Effector CD8-positive, alpha-beta T cell (primary cell): ENCODE data around the gene RTN4IP1.

ENCODE experiments used
- DNase-seq: peaks from one replicate; lab custom pipeline; 2025; lab: John Stamatoyannopoulos, UW

Gene RTN4IP1

GRCh38 chr6:106546691-106547414, 82.4 kb downstream of the RTN4IP1 start:
- no peak for DNase-seq

GRCh38 chr6:106546261-106546690, 83.0 kb downstream of the RTN4IP1 start:
- no peak for DNase-seq

DNA sequence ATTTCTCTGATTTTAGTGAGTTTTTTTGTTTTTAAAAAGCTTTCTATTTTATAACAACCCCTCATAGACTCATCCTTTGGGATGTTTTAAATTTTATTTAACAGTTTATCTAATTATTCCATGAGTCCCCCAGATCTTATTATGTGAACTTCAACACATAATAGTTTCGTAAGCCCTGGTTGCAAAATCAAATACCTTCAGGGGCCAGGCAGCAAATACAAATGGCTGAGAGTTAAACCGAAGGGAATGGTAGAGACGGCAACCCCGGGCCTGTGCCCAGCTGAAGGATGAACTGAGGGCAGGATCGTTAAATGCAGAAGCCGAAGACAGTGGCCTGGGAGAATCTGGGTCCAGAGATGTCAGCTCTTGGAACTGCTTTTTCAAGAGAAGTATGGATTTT, 88.4 kb downstream of the RTN4IP1 start:
- no peak for DNase-seq

DNA sequence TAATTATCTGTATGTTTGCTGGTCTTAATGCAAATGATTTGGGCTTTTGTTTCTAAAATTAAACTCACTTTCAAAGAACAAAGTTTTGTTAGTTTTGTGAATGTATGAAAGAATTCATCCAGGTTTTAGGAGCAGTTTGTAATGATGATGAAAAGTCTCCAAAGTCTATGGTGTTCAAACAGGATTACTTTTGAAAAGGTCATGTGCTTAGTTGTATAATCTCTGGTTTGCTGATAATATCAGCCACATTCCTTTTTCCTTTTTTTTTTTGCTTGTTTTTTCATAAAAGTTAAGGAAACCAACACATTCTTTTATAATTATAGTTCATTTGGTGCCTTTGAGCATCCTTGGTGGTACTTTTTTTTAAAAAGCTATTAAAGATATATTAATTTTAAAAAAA, 88.9 kb downstream of the RTN4IP1 start:
- DNase-seq = no peak

DNA sequence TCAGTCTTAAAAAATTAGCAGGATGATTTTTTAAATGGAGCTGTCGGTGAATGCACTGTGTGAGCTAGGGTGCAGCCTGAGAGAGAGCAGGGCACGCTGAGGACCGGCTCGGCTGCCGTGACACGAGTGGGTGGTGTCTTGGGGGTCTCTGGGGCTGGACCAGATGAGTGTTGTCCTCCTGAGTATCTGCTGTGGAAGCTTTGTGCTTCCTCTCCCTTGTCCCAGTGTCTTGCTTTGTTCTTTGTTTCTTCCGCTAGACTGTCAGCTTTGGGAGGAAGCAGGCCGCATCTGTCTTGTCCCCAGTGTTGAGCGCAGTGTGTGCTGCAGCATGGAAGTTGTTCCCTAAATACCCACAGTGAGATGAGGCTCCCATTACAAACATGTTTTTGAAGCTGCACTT, 89.4 kb downstream of the RTN4IP1 start:
- no peak for DNase-seq

DNA sequence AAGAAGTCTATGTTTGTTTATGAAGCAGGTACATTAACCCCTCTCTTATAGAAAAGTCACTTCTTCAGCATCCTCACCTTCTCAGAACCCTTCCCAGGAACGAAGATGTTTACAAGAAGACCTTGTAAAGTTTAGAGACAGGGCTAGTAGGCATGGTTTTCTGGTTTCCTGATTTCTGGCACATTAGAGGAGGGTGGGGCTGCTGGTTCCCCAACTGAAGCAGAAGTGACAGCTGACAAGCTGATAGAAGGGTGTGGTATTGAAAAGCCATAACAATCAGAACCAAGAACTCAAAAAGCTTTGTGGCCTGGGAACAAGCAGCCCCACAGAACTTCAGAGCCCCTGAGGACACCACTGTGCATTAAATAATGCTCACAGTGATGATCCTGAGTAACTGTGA, 91.2 kb downstream of the RTN4IP1 start:
- DNase-seq = no peak

GRCh38 chr6:106537662-106538061, 91.6 kb downstream of the RTN4IP1 start:
- no peak for DNase-seq

DNA sequence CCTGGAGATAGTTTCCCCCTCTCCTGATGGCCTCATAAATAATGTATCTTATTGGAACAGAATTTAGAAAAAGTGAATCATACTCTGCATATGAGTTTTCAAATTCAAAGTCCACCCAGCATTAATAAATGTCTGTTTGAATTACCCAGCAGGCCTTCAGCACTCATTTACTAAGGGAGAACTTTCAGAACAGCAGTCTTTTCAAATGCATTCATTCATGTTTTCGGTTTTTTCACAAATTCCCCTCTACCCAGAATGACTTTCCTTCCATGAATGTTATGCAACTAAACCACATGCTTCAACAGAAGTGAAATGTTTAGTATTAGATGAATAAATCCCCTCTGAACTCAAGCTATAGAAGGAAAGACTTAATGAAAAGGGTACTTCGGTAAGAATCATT, 92.4 kb downstream of the RTN4IP1 start:
- no peak for DNase-seq

DNA sequence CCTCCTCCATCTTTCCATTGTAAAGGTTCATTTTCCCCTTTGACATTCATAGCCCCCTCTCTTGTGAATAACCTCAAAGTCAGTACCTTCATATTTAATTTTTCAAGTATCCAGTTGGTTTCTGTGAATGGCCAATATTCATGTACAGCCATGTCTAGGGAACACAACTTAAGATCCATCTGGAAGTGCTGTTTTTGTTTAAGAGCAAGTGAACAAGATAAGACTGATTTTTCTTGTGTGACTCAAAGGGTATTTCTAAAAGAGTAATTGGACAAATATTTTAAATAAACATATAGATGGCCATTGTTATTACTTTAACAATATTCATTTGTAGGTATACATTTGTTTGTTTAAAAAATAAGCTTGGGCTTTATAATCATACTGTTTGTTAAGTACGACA, 92.9 kb downstream of the RTN4IP1 start:
- DNase-seq = no peak

GRCh38 chr6:106535012-106535411, 94.3 kb downstream of the RTN4IP1 start:
- no peak for DNase-seq

DNA sequence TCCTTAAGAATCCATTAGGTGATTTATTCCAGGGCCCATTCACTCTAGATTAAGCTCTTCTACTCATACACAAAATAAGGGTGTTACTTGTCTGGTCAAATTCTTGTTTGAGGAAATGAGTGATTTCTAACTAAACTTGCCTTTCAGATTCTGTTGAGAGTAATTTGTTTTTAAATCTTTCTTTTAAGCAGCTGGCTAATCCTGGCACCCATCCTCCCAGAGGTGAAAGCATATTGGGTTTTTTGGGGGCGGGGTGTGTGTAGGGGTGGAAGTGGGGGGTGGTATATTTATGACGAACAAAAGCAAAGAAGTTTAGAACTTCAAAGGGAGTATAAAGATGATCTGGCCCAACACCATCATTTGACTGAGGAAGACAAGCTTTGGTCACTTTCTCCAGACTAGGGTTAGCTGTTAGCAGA, 94.7 kb downstream of the RTN4IP1 start:
- DNase-seq = no peak

GRCh38 chr6:106534004-106534403, 95.3 kb downstream of the RTN4IP1 start:
- DNase-seq = no peak

DNA sequence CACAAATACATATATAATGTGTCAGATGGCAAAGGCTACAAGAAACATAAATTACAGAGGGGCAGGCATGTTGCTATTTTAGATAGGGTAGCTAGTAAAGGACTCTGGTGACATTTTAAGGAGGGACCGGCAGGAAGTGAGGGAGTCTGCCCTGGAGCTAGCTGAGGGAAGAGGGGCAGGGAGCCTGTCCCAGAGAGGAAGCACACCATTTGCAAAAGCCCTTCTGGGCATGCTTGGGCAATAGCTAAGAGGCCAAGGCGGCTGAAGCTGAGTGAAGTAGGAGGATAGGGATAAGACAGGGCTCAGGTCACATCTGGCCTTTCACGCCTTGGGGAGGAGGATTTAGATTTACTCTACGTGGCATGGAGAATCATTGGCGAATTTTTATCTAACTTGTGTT, 96.2 kb downstream of the RTN4IP1 start:
- DNase-seq = no peak

DNA sequence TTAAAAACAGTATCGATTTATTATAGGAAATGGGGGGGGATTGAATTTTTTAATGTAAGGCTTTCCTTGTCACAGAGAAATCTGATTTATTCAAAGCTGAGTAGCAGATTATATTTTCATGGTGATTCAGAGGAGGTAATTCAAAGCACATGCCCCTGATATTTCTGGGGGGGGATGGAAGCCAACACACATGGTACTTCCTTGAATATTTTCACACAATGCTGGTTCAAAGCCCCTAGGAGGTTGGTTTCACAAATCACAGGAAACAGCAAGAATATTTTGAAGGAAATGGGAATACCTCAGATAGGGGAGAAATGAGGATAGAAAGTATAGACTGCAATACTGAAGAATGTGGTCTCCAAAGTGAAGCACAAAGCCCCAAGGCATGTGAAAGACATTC, 98.8 kb downstream of the RTN4IP1 start:
- no peak for DNase-seq

DNA sequence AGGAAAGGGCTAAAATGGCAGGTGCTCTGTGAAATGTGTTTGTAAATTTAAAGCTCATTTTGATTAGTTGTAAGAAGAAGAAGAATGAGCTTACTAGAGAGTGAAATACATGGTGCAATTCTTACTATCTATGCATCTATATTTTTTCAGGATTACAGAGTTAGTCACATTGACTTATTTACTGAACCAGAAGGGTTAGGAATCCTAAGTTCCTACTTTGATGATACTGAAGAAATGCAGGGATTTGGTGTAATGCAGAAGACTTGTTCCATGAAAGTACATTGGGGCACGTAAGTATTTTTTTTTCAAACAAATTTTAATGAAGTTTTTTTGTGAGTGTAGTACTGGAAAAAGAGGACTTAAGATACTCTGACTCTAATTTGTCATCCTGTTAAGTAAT, 99.3 kb downstream of the RTN4IP1 start:
- no peak for DNase-seq

DNA sequence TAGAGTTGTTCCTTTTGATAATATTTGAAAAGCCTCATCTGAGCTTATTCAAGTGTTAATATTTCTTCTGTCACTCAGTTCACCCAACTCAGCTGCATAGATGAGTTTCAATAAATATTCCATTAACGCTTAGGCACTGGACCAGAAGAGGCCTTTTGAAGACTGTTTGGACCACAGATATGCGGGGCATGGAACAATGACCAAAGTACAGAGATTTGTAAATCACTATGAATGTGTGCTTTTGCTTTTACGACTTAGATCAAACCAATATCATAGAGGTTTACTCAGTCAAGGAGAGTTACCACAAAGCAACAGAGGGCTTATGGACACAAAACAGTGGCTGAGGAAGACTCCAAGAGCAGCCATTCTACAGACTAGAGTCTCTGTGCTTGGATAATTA, 99.9 kb downstream of the RTN4IP1 start:
- DNase-seq = no peak

DNA sequence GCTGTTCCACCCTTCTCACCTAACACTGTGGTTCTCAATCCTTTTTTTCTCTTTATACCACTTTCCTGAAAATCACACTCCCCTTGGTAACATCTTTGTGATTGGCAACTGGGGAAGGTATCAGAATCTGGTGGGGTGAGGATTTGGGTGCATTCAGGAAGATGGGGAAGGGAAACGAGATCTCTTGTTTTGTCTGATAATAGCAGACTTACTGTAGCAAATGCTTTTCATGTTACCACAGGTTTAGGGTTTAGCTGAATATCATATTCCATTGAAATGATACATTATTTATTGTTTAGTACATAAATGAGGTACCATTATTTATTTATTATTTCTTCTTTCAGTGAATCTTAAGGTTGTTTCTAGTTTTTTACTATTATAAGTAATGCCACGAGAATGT, 100.8 kb downstream of the RTN4IP1 start:
- no peak for DNase-seq

DNA sequence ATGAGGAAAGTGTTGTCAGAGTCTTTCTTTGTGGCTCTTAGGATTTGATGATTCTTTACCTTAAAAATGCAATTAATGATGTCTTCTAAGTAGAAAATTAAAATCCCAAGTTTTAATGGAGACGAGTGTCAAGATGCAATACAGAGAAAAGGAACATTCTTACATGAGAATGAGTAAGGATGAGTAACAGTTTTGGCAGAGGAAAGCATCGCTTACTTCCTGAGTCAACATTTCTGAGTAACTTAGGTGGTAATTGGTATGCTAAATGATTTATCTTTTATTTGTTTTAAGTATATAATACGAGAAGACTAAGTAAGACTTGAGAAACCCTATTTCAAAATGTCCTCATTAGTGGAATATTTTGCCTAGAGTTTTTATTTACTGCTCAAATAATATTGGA, 101.3 kb downstream of the RTN4IP1 start:
- no peak for DNase-seq

DNA sequence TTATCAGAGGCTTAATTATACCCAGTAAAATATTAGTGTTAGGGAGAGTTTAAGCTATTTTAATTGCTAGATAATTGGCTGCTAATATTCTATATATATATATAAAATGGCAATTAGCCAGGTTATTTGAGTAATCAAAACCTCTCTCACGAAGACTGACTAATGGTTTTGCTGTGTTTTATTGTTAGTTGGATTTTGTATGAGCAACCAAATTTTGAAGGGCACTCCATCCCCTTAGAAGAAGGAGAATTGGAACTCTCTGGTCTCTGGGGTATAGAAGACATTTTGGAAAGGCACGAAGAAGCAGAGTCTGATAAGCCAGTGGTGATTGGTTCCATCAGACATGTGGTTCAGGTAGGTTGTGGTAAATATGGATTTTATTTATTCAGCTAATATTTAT, 102.2 kb downstream of the RTN4IP1 start:
- DNase-seq = no peak

DNA sequence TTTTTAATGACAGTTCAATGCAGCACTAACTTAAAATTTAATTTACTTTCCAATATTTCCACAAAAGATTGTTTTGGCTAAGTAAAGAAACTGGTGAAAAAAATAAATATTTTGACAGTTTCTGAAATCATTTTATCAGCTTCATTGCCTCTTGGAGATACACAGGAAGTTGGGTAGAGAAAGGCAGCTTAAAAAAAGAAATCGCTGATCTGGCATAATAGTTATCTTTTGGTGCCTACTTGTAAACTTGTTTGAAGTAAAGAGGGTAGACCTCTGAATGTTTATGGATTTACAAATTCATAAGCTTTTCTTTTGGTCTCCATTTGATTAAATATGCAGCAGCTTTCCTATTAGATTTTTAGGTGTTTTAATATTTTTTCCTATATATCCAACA, 103.4 kb downstream of the RTN4IP1 start:
- no peak for DNase-seq

GRCh38 chr6:106525107-106525881, 104.0 kb downstream of the RTN4IP1 start:
- no peak for DNase-seq

DNA sequence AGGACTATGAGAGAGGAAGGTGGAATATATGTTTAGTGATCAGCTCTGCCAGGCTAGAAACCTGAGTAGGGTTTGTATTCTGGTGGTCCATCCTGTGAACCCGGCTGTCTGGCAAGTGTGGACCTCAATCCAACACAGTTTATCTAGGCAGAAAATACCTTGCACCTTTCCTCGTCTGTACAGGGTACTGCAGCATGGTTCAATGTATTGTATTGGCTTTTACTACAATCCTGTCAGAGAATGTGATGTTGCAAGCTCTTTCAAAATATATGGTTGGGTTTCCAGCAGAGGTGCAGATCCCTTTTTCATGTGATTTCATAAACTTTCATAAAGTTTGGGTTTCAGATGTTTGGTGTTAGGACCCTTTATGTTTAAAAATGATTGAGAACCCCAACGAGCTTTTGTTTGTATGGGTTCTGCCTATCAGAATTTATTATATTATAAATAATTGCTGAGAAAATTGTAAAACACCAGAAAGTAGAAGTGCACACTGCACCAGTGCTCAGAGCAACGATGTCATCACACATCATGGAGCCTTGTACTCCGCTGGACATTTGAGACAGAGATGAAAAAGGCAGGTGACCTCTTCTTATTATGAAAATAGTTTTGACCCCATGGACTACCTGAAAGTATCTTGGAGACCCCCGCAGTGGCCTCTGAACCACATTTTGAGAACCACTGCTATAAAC, 106.6 kb downstream of the RTN4IP1 start:
- no peak for DNase-seq
